Glutamatergic neuron (in vitro differentiated cells): ENCODE data around the gene CITED2. TPM values are rescaled to one million over a fixed set of nuclear protein-coding genes. Genes with fewer than 3 reads are reported as not detected.

Source experiments
- DNase-seq: peaks from one replicate; pipeline ENCODE4 v3.0.0; 2022
- H3K27ac Mint-ChIP-seq: one replicate; pipeline ENCODE4 v1.8.0; 2020; ENCODE audit warnings: mild to moderate bottlenecking, mixed read lengths, inconsistent platforms; ENCODE audit not compliant: unreplicated experiment
- H3K27me3 Mint-ChIP-seq: one replicate; pipeline ENCODE4 v1.8.0; 2020; ENCODE audit warnings: mild to moderate bottlenecking, moderate library complexity, mixed read lengths, inconsistent platforms; ENCODE audit not compliant: unreplicated experiment
- H3K36me3 Mint-ChIP-seq: one replicate; pipeline ENCODE4 v1.8.0; 2020; ENCODE audit warnings: mild to moderate bottlenecking, mixed read lengths, inconsistent platforms; ENCODE audit not compliant: unreplicated experiment
- H3K4me1 Mint-ChIP-seq: one replicate; pipeline ENCODE4 v1.8.0; 2020; ENCODE audit warnings: mild to moderate bottlenecking, low read depth, mixed read lengths, inconsistent platforms; ENCODE audit not compliant: unreplicated experiment
- H3K4me3 Mint-ChIP-seq: one replicate; pipeline ENCODE4 v1.8.0; 2020; ENCODE audit warnings: mild to moderate bottlenecking, mixed read lengths, inconsistent platforms; ENCODE audit not compliant: unreplicated experiment
- H3K9me3 Mint-ChIP-seq: one replicate; pipeline ENCODE4 v1.8.0; 2020; ENCODE audit warnings: mild to moderate bottlenecking, moderate library complexity, mixed read lengths, inconsistent platforms; ENCODE audit not compliant: unreplicated experiment
- total RNA-seq: library from RNA; stranded (reverse); fragmentation: NEBNext Ultra II Directional; extraction: Animal tissue kit (Norgen Biotek cat#: 25700); gene quantifications from one replicate; pipeline ENCODE4 v1.2.1, GENCODE V29; 2021; ENCODE audit not compliant: unreplicated experiment
- TF ChIP-seq, protein P1 (sequence below): fragments of 200-600 bp; sonication (generic); IDR thresholded peaks from one replicate; pipeline ENCODE4 v1.5.0; 2021; ENCODE audit not compliant: partially characterized antibody, unreplicated experiment

The CITED2 gene
- total RNA-seq, 1 donor from 2014 or later = 66.5 TPM

GRCh38 chr6:139356924-139357323 lies 17.5 kb downstream of the CITED2 start:
- Mint-ChIP-seq H3K36me3 (no peaks in the 10 kb centered on the region), H3K27ac (no peak overlapping the region), H3K9me3 (peaks cover 1% of the 10 kb centered on the region), H3K4me3 (no peak overlapping the region), H3K4me1 (peaks cover 29% of the 10 kb centered on the region), H3K27me3 (peaks cover 6% of the 10 kb centered on the region)
- TF ChIP-seq, protein P1, sequence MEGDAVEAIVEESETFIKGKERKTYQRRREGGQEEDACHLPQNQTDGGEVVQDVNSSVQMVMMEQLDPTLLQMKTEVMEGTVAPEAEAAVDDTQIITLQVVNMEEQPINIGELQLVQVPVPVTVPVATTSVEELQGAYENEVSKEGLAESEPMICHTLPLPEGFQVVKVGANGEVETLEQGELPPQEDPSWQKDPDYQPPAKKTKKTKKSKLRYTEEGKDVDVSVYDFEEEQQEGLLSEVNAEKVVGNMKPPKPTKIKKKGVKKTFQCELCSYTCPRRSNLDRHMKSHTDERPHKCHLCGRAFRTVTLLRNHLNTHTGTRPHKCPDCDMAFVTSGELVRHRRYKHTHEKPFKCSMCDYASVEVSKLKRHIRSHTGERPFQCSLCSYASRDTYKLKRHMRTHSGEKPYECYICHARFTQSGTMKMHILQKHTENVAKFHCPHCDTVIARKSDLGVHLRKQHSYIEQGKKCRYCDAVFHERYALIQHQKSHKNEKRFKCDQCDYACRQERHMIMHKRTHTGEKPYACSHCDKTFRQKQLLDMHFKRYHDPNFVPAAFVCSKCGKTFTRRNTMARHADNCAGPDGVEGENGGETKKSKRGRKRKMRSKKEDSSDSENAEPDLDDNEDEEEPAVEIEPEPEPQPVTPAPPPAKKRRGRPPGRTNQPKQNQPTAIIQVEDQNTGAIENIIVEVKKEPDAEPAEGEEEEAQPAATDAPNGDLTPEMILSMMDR = no peak
- DNase-seq = no peak

DNA sequence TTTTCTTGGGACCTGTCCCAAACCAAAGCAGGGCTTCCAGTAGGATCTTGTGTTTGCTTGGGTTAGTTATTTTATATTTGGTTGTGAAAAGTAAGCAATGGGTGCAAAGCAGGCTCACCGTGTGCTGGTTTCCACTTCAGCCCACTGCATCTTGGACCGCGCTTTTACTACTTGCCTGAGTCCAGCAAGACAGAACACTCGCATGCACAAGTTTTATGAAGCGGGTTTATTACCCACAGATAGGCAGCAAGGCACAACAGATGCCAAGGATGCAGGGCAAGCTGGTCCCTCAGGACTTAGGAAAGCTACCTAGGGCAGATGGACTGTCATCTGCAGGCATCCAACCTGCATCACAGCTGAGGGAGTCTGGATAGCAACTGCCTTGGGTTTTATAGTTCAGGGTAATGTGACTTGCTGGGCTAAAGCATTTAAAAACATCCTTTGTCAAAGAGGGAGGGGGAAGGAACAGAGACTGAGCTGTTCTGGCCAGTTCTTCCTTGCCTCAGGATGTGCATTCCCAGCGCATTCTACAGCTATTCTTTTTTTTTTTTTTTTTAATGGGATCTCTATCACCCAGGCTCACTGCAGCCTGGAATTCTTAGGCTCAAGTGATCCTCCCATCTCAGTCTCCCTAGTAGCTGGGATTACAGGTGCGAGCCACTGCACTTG lies 18.5 kb downstream of the CITED2 start:
- H3K27me3 Mint-ChIP-seq = peaks cover 4% of the 10 kb centered on the region
- H3K36me3 Mint-ChIP-seq = no peaks in the 10 kb centered on the region
- H3K9me3 Mint-ChIP-seq = peaks cover 1% of the 10 kb centered on the region
- peaks cover 22% of the 10 kb centered on the region for H3K4me1 Mint-ChIP-seq
- DNase-seq = no peak
- no peak overlapping the region for H3K27ac Mint-ChIP-seq
- H3K4me3 Mint-ChIP-seq = no peak overlapping the region
- TF ChIP-seq, protein P1 = no peak

DNA sequence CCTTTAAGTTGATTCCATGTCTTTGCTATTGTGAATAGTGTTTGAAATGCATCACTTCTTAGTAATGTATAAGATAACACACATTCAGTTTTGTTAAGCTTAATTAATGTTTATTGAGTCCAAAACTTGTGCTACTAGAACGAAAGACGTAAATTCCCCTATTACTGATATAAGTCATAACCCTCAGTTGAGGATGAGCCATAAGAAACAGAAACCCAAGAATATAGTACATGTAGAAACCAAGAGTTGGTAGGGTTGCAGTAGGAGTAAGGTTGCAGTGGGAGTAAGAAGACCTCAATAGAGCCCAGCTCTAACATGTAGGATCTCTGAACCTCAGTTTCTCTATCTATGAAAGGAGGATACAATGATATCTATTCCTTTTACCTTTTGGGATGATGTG lies 19.3 kb downstream of the CITED2 start:
- Mint-ChIP-seq H3K4me1 (peaks cover 16% of the 10 kb centered on the region), H3K36me3 (no peaks in the 10 kb centered on the region), H3K4me3 (no peak overlapping the region), H3K27ac (no peak overlapping the region), H3K9me3 (no peaks in the 10 kb centered on the region), H3K27me3 (peaks cover 4% of the 10 kb centered on the region)
- TF ChIP-seq, protein P1 = no peak
- no peak for DNase-seq

GRCh38 chr6:139354189-139354588 lies 20.3 kb downstream of the CITED2 start:
- Mint-ChIP-seq H3K4me1 (peaks cover 14% of the 10 kb centered on the region), H3K27me3 (peaks cover 4% of the 10 kb centered on the region), H3K9me3 (no peaks in the 10 kb centered on the region), H3K27ac (peak overlapping the region; percentile 17), H3K4me3 (no peak overlapping the region), H3K36me3 (no peaks in the 10 kb centered on the region)
- DNase-seq = no peak
- TF ChIP-seq, protein P1 = no peak

- DNase-seq = no peak
- no peaks in the 10 kb centered on the region for H3K9me3 Mint-ChIP-seq
- H3K36me3 Mint-ChIP-seq = no peaks in the 10 kb centered on the region
- no peak overlapping the region for H3K27ac Mint-ChIP-seq
- TF ChIP-seq, protein P1 = no peak
- no peak overlapping the region for H3K4me3 Mint-ChIP-seq
- peaks cover 3% of the 10 kb centered on the region for H3K4me1 Mint-ChIP-seq
- peaks cover 2% of the 10 kb centered on the region for H3K27me3 Mint-ChIP-seq
Measured at GRCh38 chr6:139349464-139350020, 24.9 kb downstream of the CITED2 start.
